ENCODE measurements around the gene ATXN7L1.

ATXN7L1 gene

GRCh38 chr7:105880571-105881330, 4.4 kb upstream of the ATXN7L1 start:
- H3K4me3 Mint-ChIP-seq = no peak overlapping the region
- CTCF ChIA-PET = interaction anchor here (2.0 kb wide), 1 partner anchor 12 kb away, joined by 7 read pairs; no protein-coding TSS in a partner anchor
- H3K27ac Mint-ChIP-seq = no peak overlapping the region

GRCh38 chr7:105879782-105880181, 3.4 kb upstream of the ATXN7L1 start:
- H3K27me3 Mint-ChIP-seq = peaks cover 24% of the 10 kb centered on the region
- CTCF ChIA-PET = interaction anchor here (3.1 to 3.2 kb wide), 2 partner anchors 72 to 120 kb away, joined by 18 to 22 read pairs; no protein-coding TSS in a partner anchor
- peaks cover 37% of the 10 kb centered on the region for H3K4me1 Mint-ChIP-seq
- DNase-seq = no peak
- H3K4me3 Mint-ChIP-seq = no peak overlapping the region
- H3K9me3 Mint-ChIP-seq = no peaks in the 10 kb centered on the region
- no peak overlapping the region for H3K27ac Mint-ChIP-seq
- H3K36me3 Mint-ChIP-seq = peaks cover 5% of the 10 kb centered on the region

More at GRCh38 chr7:105880571-105881330, 4.4 kb upstream of the ATXN7L1 start:
- no peak for DNase-seq
- no peaks in the 10 kb centered on the region for H3K9me3 Mint-ChIP-seq
- H3K27me3 Mint-ChIP-seq = peaks cover 24% of the 10 kb centered on the region
- H3K4me1 Mint-ChIP-seq = peaks cover 37% of the 10 kb centered on the region
- H3K36me3 Mint-ChIP-seq = peaks cover 3% of the 10 kb centered on the region

GRCh38 chr7:105878746-105879605, 2.6 kb upstream of the ATXN7L1 start:
- DNase-seq = no peak
- H3K36me3 Mint-ChIP-seq = peaks cover 7% of the 10 kb centered on the region
- H3K4me3 Mint-ChIP-seq = no peak overlapping the region
- H3K27ac Mint-ChIP-seq = no peak overlapping the region
- H3K27me3 Mint-ChIP-seq = peaks cover 24% of the 10 kb centered on the region
- no peaks in the 10 kb centered on the region for H3K9me3 Mint-ChIP-seq
- CTCF ChIA-PET = interaction anchor here (1.4 to 3.2 kb wide), 3 partner anchors 72 to 162 kb away, joined by 3 to 22 read pairs (median 18); no protein-coding TSS in a partner anchor
- H3K4me1 Mint-ChIP-seq = peaks cover 41% of the 10 kb centered on the region

GRCh38 chr7:105877736-105878135, 1.3 kb upstream of the ATXN7L1 start:
- DNase-seq = no peak
- peaks cover 41% of the 10 kb centered on the region for H3K4me1 Mint-ChIP-seq
- peaks cover 10% of the 10 kb centered on the region for H3K36me3 Mint-ChIP-seq
- H3K4me3 Mint-ChIP-seq = peak overlapping the region; percentile 78
- no peak overlapping the region for H3K27ac Mint-ChIP-seq
- no peaks in the 10 kb centered on the region for H3K9me3 Mint-ChIP-seq
- H3K27me3 Mint-ChIP-seq = peaks cover 24% of the 10 kb centered on the region
- CTCF ChIA-PET = interaction anchor here (0.8 to 3.2 kb wide), 12 partner anchors 11 to 235 kb away, joined by 3 to 22 read pairs (median 3); no protein-coding TSS in a partner anchor

- Mint-ChIP-seq H3K9me3 (no peaks in the 10 kb centered on the region), H3K27ac (peak overlapping the region; percentile 80), H3K36me3 (peaks cover 14% of the 10 kb centered on the region), H3K4me3 (peak overlapping the region; percentile 78), H3K27me3 (peaks cover 24% of the 10 kb centered on the region), H3K4me1 (peaks cover 41% of the 10 kb centered on the region)
- CTCF ChIA-PET = interaction anchor here (0.6 to 3.2 kb wide), 16 partner anchors 11 to 860 kb away, joined by 3 to 22 read pairs (median 3); no protein-coding TSS in a partner anchor
- no peak for DNase-seq
These were observed 684 bp upstream of the ATXN7L1 start for GRCh38 chr7:105876964-105877601.

GRCh38 chr7:105875505-105875904, 894 bp downstream of the ATXN7L1 start:
- Mint-ChIP-seq H3K4me3 (peak overlapping the region; percentile 99), H3K27me3 (peaks cover 24% of the 10 kb centered on the region), H3K27ac (no peak overlapping the region), H3K9me3 (no peaks in the 10 kb centered on the region), H3K4me1 (peaks cover 41% of the 10 kb centered on the region), H3K36me3 (peaks cover 14% of the 10 kb centered on the region)
- DNase-seq = no peak
- CTCF ChIA-PET = interaction anchor here (0.7 to 0.8 kb wide), 3 partner anchors 64 to 121 kb away, joined by 3 to 4 read pairs (median 3); no protein-coding TSS in a partner anchor

GRCh38 chr7:105874055-105874454, 2.3 kb downstream of the ATXN7L1 start:
- H3K27me3 Mint-ChIP-seq = peaks cover 24% of the 10 kb centered on the region
- DNase-seq = no peak
- no peaks in the 10 kb centered on the region for H3K9me3 Mint-ChIP-seq
- H3K4me3 Mint-ChIP-seq = no peak overlapping the region
- CTCF ChIA-PET = interaction anchor here (1.0 kb wide), 1 partner anchor 113 kb away, joined by 3 read pairs; no protein-coding TSS in a partner anchor
- no peak overlapping the region for H3K27ac Mint-ChIP-seq
- peaks cover 40% of the 10 kb centered on the region for H3K4me1 Mint-ChIP-seq
- H3K36me3 Mint-ChIP-seq = peaks cover 16% of the 10 kb centered on the region

GRCh38 chr7:105872491-105872890, 3.9 kb downstream of the ATXN7L1 start:
- Mint-ChIP-seq H3K4me3 (no peak overlapping the region), H3K4me1 (peaks cover 24% of the 10 kb centered on the region), H3K27me3 (peaks cover 11% of the 10 kb centered on the region), H3K27ac (no peak overlapping the region), H3K9me3 (no peaks in the 10 kb centered on the region), H3K36me3 (peaks cover 19% of the 10 kb centered on the region)
- DNase-seq = no peak
- CTCF ChIA-PET = no interaction called here

- no peak overlapping the region for H3K4me3 Mint-ChIP-seq
- H3K9me3 Mint-ChIP-seq = no peaks in the 10 kb centered on the region
- H3K36me3 Mint-ChIP-seq = peaks cover 18% of the 10 kb centered on the region
- H3K27me3 Mint-ChIP-seq = peaks cover 3% of the 10 kb centered on the region
- H3K27ac Mint-ChIP-seq = no peak overlapping the region
- DNase-seq = no peak
- peaks cover 19% of the 10 kb centered on the region for H3K4me1 Mint-ChIP-seq
- CTCF ChIA-PET = no interaction called here
These were observed 5.3 kb downstream of the ATXN7L1 start for GRCh38 chr7:105871142-105871541.

- Mint-ChIP-seq H3K27ac (no peak overlapping the region), H3K36me3 (peaks cover 6% of the 10 kb centered on the region), H3K4me3 (no peak overlapping the region), H3K27me3 (peaks cover 15% of the 10 kb centered on the region), H3K9me3 (no peaks in the 10 kb centered on the region), H3K4me1 (no peaks in the 10 kb centered on the region)
- CTCF ChIA-PET = no interaction called here
- no peak for DNase-seq
These were observed 10.1 kb downstream of the ATXN7L1 start for GRCh38 chr7:105866102-105866801.

GRCh38 chr7:105863876-105864275, 12.5 kb downstream of the ATXN7L1 start:
- H3K4me3 Mint-ChIP-seq = no peak overlapping the region

GRCh38 chr7:105862770-105863169, 13.6 kb downstream of the ATXN7L1 start:
- peaks cover 8% of the 10 kb centered on the region for H3K4me1 Mint-ChIP-seq

More at GRCh38 chr7:105863876-105864275, 12.5 kb downstream of the ATXN7L1 start:
- peaks cover 22% of the 10 kb centered on the region for H3K27me3 Mint-ChIP-seq
- no peaks in the 10 kb centered on the region for H3K9me3 Mint-ChIP-seq
- no peak for DNase-seq
- H3K27ac Mint-ChIP-seq = no peak overlapping the region
- CTCF ChIA-PET = interaction anchor here (0.8 to 1.4 kb wide), 3 partner anchors 9 to 103 kb away, joined by 3 to 5 read pairs (median 3); no protein-coding TSS in a partner anchor
- H3K4me1 Mint-ChIP-seq = no peaks in the 10 kb centered on the region
- H3K36me3 Mint-ChIP-seq = peaks cover 3% of the 10 kb centered on the region

GRCh38 chr7:105862276-105862675, 14.1 kb downstream of the ATXN7L1 start:
- Mint-ChIP-seq H3K27me3 (peaks cover 23% of the 10 kb centered on the region), H3K27ac (no peak overlapping the region), H3K9me3 (no peaks in the 10 kb centered on the region), H3K4me3 (no peak overlapping the region), H3K4me1 (peaks cover 13% of the 10 kb centered on the region), H3K36me3 (no peaks in the 10 kb centered on the region)
- CTCF ChIA-PET = interaction anchor here (1.2 kb wide), 1 partner anchor 13 kb away, joined by 3 read pairs; no protein-coding TSS in a partner anchor
- no peak for DNase-seq

More at GRCh38 chr7:105862770-105863169, 13.6 kb downstream of the ATXN7L1 start:
- no peak overlapping the region for H3K27ac Mint-ChIP-seq
- H3K36me3 Mint-ChIP-seq = no peaks in the 10 kb centered on the region
- peaks cover 22% of the 10 kb centered on the region for H3K27me3 Mint-ChIP-seq
- CTCF ChIA-PET = no interaction called here
- DNase-seq = no peak
- H3K4me3 Mint-ChIP-seq = no peak overlapping the region
- no peaks in the 10 kb centered on the region for H3K9me3 Mint-ChIP-seq
